PC-9 (cell line): Measurements from ENCODE around the gene LAP3.

ENCODE experiments used
- EZH2 ChIP-seq: fragments of 200-600 bp; sonication (generic); IDR thresholded peaks from 2 replicates; pipeline ENCODE4 v1.8.0; 2017; ENCODE audit warnings: antibody characterized with exemption, low read depth
- TF ChIP-seq, protein P1 (sequence below): fragments of 200-600 bp; sonication (generic); conservative IDR thresholded peaks from 2 replicates; pipeline ENCODE4 v1.6.1; 2017; ENCODE audit warnings: mixed run types, antibody characterized with exemption, mild to moderate bottlenecking, moderate library complexity

DNA sequence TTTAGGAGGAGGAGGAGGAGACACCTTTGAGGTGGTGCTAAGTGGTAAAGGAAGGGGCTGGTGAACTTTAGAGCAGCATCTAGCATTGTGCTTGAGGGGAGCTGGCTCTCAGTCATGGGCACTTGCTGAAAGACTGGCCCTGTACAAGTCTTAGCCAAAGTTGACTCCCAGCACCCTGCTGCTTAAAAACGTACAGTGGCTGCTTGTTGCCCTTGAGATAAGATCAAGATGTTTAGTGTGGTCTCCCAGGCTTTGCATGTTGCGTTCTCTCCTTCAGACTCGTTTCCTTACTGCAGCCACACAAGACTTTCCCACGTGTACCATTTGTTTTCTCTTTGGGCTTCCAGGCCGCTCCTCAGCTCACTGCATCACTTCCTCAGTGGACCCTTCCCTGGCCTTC is 39.3 kb downstream of the LAP3 start:
- TF ChIP-seq, protein P1, sequence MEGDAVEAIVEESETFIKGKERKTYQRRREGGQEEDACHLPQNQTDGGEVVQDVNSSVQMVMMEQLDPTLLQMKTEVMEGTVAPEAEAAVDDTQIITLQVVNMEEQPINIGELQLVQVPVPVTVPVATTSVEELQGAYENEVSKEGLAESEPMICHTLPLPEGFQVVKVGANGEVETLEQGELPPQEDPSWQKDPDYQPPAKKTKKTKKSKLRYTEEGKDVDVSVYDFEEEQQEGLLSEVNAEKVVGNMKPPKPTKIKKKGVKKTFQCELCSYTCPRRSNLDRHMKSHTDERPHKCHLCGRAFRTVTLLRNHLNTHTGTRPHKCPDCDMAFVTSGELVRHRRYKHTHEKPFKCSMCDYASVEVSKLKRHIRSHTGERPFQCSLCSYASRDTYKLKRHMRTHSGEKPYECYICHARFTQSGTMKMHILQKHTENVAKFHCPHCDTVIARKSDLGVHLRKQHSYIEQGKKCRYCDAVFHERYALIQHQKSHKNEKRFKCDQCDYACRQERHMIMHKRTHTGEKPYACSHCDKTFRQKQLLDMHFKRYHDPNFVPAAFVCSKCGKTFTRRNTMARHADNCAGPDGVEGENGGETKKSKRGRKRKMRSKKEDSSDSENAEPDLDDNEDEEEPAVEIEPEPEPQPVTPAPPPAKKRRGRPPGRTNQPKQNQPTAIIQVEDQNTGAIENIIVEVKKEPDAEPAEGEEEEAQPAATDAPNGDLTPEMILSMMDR, result no peak
- no peak for TF ChIP-seq EZH2
